ENCODE measurements around the gene SOX13.

Gene SOX13

DNA sequence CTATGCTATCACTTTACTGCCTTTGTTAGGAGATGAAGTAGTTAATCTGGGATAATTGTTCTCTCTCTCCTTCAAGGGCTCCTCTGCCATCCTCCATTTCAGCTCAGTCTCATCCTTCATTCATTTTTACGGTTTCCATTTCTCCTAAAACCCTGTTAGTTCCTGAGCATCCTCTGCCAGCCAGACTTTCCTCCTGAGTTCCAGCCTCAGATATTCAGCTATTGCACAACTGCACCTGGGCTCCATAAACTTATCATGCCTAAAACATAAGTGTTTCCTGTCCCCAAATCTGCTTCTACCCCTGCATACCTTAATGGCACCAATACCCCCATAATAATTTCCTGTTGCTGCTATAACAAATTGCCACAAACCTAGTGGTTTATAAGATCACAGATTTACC is 39.6 kb upstream of the SOX13 start:
- no peak for DNase-seq (ENCODE audit: low spot score)
- TF ChIP-seq, protein P1, sequence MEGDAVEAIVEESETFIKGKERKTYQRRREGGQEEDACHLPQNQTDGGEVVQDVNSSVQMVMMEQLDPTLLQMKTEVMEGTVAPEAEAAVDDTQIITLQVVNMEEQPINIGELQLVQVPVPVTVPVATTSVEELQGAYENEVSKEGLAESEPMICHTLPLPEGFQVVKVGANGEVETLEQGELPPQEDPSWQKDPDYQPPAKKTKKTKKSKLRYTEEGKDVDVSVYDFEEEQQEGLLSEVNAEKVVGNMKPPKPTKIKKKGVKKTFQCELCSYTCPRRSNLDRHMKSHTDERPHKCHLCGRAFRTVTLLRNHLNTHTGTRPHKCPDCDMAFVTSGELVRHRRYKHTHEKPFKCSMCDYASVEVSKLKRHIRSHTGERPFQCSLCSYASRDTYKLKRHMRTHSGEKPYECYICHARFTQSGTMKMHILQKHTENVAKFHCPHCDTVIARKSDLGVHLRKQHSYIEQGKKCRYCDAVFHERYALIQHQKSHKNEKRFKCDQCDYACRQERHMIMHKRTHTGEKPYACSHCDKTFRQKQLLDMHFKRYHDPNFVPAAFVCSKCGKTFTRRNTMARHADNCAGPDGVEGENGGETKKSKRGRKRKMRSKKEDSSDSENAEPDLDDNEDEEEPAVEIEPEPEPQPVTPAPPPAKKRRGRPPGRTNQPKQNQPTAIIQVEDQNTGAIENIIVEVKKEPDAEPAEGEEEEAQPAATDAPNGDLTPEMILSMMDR (IDR thresholded peaks at IDR 0.05; ENCODE audit: extremely low read depth, missing control alignments) = no peak

DNA sequence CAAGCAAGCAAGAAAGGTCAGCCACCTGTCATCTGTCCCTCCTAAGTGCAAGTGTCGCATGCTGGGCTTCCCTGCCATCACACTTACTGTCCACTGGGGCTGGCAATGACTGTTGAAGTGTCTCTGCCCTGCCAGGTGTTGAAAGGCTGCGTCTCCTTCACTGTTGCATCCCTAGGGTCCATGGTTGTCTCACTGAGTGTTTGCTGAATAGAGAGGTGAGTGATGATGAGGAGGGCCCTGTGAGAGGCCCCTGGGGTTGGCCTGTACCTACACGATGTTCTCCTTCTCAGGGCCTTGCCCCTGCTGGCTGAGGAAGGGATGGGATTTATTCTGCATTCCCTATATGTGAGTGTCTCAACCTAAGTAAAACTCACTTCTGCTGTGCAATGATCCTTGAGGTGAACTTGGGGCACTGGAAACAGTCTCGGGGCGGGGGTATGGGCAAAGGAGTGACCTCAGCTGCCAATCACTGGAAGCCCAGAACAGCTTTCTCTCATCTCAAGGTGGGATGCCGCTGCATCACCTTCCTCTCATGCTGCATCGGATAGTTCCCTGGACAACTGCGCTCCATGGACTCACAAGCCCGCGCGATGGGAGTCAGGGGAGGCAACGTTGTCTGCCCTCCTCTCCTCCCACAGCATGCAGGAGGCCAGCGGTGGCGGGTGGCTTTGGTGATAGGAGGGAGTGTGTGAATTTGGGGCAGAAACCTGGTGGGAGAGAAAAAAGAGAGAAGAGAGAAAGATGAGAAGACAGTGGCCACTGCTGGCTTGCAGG is 35.8 kb upstream of the SOX13 start:
- no peak for DNase-seq (ENCODE audit: low spot score)

DNA sequence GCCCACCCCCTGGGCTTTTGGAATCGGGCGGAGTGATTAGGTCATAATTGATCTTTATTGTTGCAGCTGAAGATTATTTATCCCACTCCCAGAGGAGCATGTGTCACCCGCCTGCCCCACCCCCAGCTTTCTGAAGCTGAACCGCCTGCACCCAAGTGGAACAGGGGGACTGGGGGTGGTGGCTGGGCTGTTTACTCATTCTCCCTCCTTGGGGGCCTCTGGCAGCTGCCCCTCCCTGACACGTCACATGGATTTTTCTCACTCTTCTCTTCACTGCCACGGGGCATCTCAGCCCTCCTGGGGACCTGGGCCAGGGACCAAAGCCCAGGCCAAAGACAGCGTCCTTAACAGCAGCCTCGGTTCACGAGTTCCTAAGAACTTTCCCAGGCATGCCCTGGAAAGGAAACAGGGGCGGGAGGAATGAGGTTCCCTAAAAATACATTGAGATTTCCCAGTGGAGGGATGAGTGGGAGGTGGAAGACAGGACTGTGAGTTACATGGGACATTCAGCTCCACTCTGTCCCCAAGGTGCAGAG is 31.6 kb upstream of the SOX13 start:
- no peak for DNase-seq (ENCODE audit: low spot score)
- TF ChIP-seq, protein P1 (IDR thresholded peaks at IDR 0.05; ENCODE audit: extremely low read depth, missing control alignments) = no peak

More for the DNA sequence above, 35.8 kb upstream of the SOX13 start:
- TF ChIP-seq, protein P1 (IDR thresholded peaks at IDR 0.05; ENCODE audit: extremely low read depth, missing control alignments) = no peak

DNA sequence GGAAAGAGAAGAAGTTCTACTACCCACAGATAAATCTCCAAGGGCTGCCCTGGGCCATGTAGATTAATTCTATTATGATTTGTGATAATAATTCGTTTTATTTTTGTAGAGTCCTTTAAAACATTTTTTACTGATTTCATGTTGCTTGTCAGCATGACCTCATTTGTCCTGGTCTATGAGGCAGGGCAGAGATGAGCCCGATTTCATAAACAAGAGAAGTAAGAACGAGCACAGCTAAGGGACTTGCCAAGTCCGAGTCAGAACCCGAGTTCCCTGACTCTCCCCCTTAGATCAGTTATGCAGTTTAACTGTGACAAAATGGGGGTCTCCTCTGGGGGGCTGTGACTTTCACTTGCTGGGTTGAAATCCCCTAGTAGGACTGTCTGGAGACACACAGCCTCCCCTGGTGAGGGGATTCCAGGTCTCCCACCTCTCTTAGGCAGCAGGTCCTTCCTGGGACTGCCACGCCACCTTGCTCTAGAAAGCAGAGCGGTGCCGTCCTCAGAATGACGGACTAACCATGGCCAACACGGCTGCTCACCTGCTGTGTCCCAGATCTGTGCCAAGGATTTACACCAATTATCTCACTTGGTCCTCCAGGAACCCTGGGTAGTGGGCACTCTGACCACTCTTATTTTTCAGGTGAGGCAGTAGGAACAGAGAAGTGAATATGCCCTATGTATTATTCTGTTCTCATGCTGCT is 31.0 kb upstream of the SOX13 start:
- no peak for DNase-seq (ENCODE audit: low spot score)
- TF ChIP-seq, protein P1 (IDR thresholded peaks at IDR 0.05; ENCODE audit: extremely low read depth, missing control alignments) = no peak

DNA sequence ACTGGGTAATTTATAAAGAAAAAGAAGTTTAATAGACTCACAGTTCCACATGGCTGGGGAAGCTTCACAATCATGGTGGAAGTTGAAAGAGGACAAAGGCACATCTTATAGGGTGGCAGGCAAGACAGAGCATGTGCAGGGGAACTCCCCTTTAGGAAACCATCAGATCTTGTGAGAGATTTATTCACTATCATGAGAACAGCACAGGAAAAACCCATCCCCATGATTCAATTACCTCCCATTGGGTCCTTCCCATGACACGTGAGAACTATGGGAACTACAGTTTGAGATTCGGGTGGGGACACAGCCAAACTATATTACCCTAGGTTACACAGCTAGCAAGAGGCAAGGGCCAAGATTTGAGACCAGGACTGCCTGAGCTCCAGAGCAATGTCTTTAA is 30.4 kb upstream of the SOX13 start:
- TF ChIP-seq, protein P1 (IDR thresholded peaks at IDR 0.05; ENCODE audit: extremely low read depth, missing control alignments) = no peak
- no peak for DNase-seq (ENCODE audit: low spot score)

DNA sequence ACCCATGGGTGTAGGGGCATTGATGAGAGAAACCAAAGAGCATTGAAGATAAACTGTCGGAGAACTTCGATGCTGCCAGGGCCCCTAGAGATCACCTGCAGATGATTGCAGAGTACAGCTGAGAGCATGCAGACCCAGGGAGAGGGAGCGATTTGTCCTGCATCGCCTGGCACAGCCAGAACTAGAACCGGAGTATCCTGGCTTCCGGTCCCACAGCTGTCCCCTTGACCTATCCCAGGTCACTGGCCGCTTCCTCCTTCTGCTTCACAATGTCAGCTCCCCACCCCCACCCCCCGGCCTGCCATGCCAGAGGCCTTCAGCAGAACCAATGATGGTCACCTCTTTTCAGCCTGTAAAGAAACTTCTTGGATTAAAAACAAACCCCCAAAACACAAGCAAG is 29.2 kb upstream of the SOX13 start:
- TF ChIP-seq, protein P1 (IDR thresholded peaks at IDR 0.05; ENCODE audit: extremely low read depth, missing control alignments) = no peak
- no peak for DNase-seq (ENCODE audit: low spot score)

DNA sequence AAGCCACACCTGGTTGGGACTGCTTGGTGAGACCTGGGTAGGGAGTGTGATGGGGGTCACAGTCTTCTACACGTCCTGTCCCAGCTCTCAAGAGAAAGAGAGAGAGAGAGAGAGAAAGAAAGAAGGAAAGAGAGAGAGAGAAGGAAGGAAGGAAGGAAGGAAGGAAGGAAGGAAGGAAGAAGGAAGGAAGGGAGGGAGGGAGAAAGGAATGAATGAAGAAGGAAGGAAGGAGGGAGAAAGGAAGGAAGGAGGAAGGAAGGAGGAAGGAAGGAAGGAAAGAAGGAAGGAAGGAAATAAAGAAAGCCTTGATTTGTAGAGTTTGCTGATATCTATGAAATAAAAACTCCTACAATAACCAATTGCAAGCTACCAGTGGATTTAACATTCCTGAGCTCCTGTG is 28.5 kb upstream of the SOX13 start:
- TF ChIP-seq, protein P1 (IDR thresholded peaks at IDR 0.05; ENCODE audit: extremely low read depth, missing control alignments) = no peak
- no peak for DNase-seq (ENCODE audit: low spot score)

Measured in GM20000 (cell line).